Right lobe of liver (tissue), 6 donors: Measurements from ENCODE around the gene RAB31. TPM values are rescaled to one million over a fixed set of nuclear protein-coding genes. Genes with fewer than 3 reads are reported as not detected.

Experiments
- ATAC-seq, 4 donors: fragments of 200-7000 bp; cut with Tn5 transposase; one replicate each; pipeline ENCODE4 v1.9.1; 2020; ENCODE audit warnings: mild to moderate bottlenecking in 4 of 4, moderate library complexity in 4 of 4
- DNase-seq, 3 donors: peaks; one replicate each; pipeline ENCODE4 v3.0.0-alpha.2; 2020
- H3K27ac ChIP-seq, 3 donors: fragments of 200-600 bp; one replicate each; pipeline ENCODE4 v1.8.0; 2022
- H3K27me3 ChIP-seq, 2 donors: fragments of 200-600 bp; one replicate each; pipeline ENCODE4 v1.8.0; 2022
- H3K36me3 ChIP-seq, 4 donors: fragments of 200-600 bp; sonication (generic) in 1 of 4; one replicate each; pipeline versions ENCODE4 v1.5.1 to v1.8.0; 2017 to 2022; ENCODE audit warnings: control low read depth in 1 of 4
- H3K4me1 ChIP-seq, 4 donors: fragments of 200-600 bp; sonication (generic) in 1 of 4; one replicate each; pipeline versions ENCODE4 v1.5.1 to v1.8.0; 2017 to 2022; ENCODE audit warnings: control low read depth in 1 of 4
- H3K4me3 ChIP-seq, 3 donors: fragments of 200-600 bp; one replicate each; pipeline ENCODE4 v1.8.0; 2022
- H3K9me3 ChIP-seq, 4 donors: fragments of 200-600 bp; sonication (generic) in 1 of 4; one replicate each; pipeline versions ENCODE4 v1.5.1 to v1.8.0; 2017 to 2022; ENCODE audit warnings: control low read depth in 1 of 4
- CTCF ChIP-seq, 4 donors: fragments of 200-600 bp in 3 of 4; fragments of 450-650 bp in 1 of 4; IDR thresholded peaks; one replicate each; pipeline versions ENCODE4 v1.5.1 to v1.8.0; 2016 to 2022; ENCODE audit warnings: antibody characterized with exemption in 4 of 4, mild to moderate bottlenecking in 2 of 4
- POLR2A ChIP-seq: fragments of 450-650 bp; IDR thresholded peaks from one replicate; pipeline ENCODE4 v1.6.1; 2017; ENCODE audit warnings: antibody characterized with exemption, mild to moderate bottlenecking
- WGBS: methylation state at CpG from one replicate; pipeline ENCODE4 v1.1.6; 2018; ENCODE audit warnings: low coverage, low lambda C conversion rate; ENCODE audit not compliant: insufficient coverage; ENCODE audit errors: missing lambda C conversion rate; 5-methylcytosine and 5-hydroxymethylcytosine counted together
- intact Hi-C, 2 donors: fragments of 100-400 bp; cut with DNase I; formaldehyde crosslinking; loops; one replicate each; pipeline versions ENCODE4 v1.11.2 to v1.14.1; 2022
- total RNA-seq, 6 experiments: library from RNA; depleted of rRNA in 2 of 6; stranded (reverse); fragments of >200 nt in 2 of 6; fragmentation: NEBNext Ultra II Directional in 3 of 6; extraction: Animal tissue kit (Norgen Biotek cat#: 25700) in 3 of 6; gene quantifications; one replicate each; pipeline versions ENCODE4 v1.1.0 to v1.2.4, GENCODE V29; 2016 to 2023
- donor health status: DM: no; HTN: yes; CAD: no.
- donor health status: DM: no; HTN: no; CAD: no.
- donor health status: DM: no; HTN: no; CAD: no.
- donor health status: DM: no; HTN: yes; CAD: no.
- donor health status: DM: no; HTN: yes; CAD: no.

Gene RAB31
- total RNA-seq, 6 experiments from 2014 or later = 3.0 to 14.3 (median 5.4) TPM

GRCh38 chr18:9762526-9762925 lies 54.4 kb downstream of the RAB31 start:
- intact Hi-C loops = no loop called here
- WGBS = 60% methylated on average over 4 of the region's 5 CpGs
- Histone ChIP-seq H3K4me1 (no peaks in the 10 kb centered on the region), H3K4me3 (no peak overlapping the region), H3K36me3 (no peaks in the 10 kb centered on the region), H3K9me3 (no peaks in the 10 kb centered on the region), H3K27ac (no peak overlapping the region), H3K27me3 (no peaks in the 10 kb centered on the region)
- no peak for DNase-seq
- ATAC-seq = peak; percentile 27 to 73 (median 55)
- no peak for TF ChIP-seq POLR2A
- TF ChIP-seq CTCF (IDR thresholded peaks at IDR 0.05) = no peak

- no peaks in the 10 kb centered on the region for H3K9me3 ChIP-seq
- TF ChIP-seq POLR2A (no peak), CTCF (IDR thresholded peaks at IDR 0.05) (no peak)
- no peak overlapping the region for H3K27ac ChIP-seq
- no peaks in the 10 kb centered on the region for H3K4me1 ChIP-seq
- DNase-seq (no peak), ATAC-seq (no peak)
- WGBS = 89% methylated on average over 5 of the region's 5 CpGs
- no peaks in the 10 kb centered on the region for H3K36me3 ChIP-seq
- H3K4me3 ChIP-seq = no peak overlapping the region
- no peaks in the 10 kb centered on the region for H3K27me3 ChIP-seq
- intact Hi-C loops = no loop called here
Measured at GRCh38 chr18:9763157-9763556, 55.1 kb downstream of the RAB31 start.

- no peak for DNase-seq
- Histone ChIP-seq H3K4me3 (no peak overlapping the region), H3K4me1 (no peaks in the 10 kb centered on the region), H3K36me3 (no peaks in the 10 kb centered on the region), H3K27me3 (no peaks in the 10 kb centered on the region), H3K27ac (no peak overlapping the region), H3K9me3 (no peaks in the 10 kb centered on the region)
- TF ChIP-seq POLR2A = no peak
- no peak for TF ChIP-seq CTCF (IDR thresholded peaks at IDR 0.05)
- ATAC-seq = no peak
- intact Hi-C loops = no loop called here
- WGBS = 78% methylated on average over 6 of the region's 7 CpGs
Measured at GRCh38 chr18:9764011-9764481, 55.9 kb downstream of the RAB31 start.

GRCh38 chr18:9765501-9765900 lies 57.4 kb downstream of the RAB31 start:
- WGBS = 76% methylated on average over 4 of the region's 4 CpGs
- H3K36me3 ChIP-seq = no peaks in the 10 kb centered on the region
- H3K9me3 ChIP-seq = no peaks in the 10 kb centered on the region
- no peaks in the 10 kb centered on the region for H3K27me3 ChIP-seq
- no peak for TF ChIP-seq CTCF (IDR thresholded peaks at IDR 0.05)
- no peak overlapping the region for H3K4me3 ChIP-seq
- no peak for ATAC-seq
- intact Hi-C loops = no loop called here
- H3K4me1 ChIP-seq = no peaks in the 10 kb centered on the region
- no peak overlapping the region for H3K27ac ChIP-seq
- no peak for DNase-seq

- DNase-seq = no peak
- Histone ChIP-seq H3K27me3 (no peaks in the 10 kb centered on the region), H3K4me1 (no peaks in the 10 kb centered on the region), H3K9me3 (no peaks in the 10 kb centered on the region), H3K36me3 (no peaks in the 10 kb centered on the region), H3K27ac (no peak overlapping the region), H3K4me3 (no peak overlapping the region)
- intact Hi-C loops = no loop called here
- peak; percentile 22 to 56 (median 38) for ATAC-seq
- WGBS = 76% methylated on average over 4 of the region's 11 CpGs
- TF ChIP-seq CTCF (IDR thresholded peaks at IDR 0.05) (no peak), POLR2A (no peak)
Measured at GRCh38 chr18:9766076-9766481, 58.0 kb downstream of the RAB31 start.
